GM10266 (cell line): ENCODE data around the gene HOXB6.

Experiments
- DNase-seq: peaks from one replicate; pipeline ENCODE4 v3.0.0; 2012; ENCODE audit errors: extremely low spot score
- TF ChIP-seq, protein P1 (sequence below): IDR thresholded peaks from 2 replicates; pipeline ENCODE4 v1.5.1; 2012; ENCODE audit warnings: mild to moderate bottlenecking, low read depth; ENCODE audit not compliant: control insufficient read depth, insufficient read depth; ENCODE audit errors: missing control alignments

HOXB6 gene

DNA sequence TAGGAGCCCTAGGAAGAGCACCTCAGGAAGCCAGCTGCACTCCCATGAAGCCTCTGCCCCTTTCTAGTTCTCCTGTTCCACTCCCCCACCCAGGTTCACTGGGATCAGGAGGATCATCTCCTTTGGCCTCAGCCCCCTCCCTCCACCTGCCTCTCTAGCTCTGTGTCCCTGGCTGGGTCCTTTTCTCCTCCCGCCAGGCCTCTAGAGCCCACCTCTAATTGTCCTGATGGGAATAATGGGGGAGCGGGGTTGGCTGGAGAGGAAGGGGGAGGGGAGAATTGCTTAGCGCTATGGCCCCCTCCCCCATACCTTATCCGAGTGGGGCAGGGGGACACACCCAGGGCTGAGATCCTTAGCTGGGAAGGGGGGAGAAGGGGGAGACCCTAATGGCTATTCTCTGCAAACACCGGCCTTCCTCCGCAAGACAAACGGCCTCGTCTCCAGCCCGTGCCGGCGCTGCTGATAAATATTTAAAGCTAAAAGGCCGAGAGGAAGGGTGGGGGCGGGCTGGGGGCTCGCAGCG lies 5.0 kb upstream of the HOXB6 start:
- no peak for DNase-seq
- TF ChIP-seq, protein P1, sequence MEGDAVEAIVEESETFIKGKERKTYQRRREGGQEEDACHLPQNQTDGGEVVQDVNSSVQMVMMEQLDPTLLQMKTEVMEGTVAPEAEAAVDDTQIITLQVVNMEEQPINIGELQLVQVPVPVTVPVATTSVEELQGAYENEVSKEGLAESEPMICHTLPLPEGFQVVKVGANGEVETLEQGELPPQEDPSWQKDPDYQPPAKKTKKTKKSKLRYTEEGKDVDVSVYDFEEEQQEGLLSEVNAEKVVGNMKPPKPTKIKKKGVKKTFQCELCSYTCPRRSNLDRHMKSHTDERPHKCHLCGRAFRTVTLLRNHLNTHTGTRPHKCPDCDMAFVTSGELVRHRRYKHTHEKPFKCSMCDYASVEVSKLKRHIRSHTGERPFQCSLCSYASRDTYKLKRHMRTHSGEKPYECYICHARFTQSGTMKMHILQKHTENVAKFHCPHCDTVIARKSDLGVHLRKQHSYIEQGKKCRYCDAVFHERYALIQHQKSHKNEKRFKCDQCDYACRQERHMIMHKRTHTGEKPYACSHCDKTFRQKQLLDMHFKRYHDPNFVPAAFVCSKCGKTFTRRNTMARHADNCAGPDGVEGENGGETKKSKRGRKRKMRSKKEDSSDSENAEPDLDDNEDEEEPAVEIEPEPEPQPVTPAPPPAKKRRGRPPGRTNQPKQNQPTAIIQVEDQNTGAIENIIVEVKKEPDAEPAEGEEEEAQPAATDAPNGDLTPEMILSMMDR = no peak

DNA sequence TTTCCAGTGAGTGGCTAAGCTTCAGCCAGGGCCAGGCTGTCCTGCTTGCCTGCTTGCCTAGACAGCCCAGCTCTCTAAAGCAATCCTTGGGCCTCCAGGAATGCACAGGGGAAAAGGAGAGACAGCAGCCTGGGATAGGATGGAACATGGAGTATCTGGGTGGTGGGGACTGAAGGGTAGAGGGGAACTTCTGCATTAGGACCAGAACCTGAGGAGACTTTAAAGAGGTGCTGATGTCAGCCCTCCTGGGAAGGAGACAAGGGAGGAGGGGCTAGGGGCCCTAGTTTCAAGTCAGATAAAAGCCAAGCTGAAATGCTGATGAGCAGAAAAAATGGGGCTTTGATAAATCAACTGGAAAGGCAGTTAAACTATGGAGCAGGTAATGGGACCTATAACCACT lies 4.2 kb upstream of the HOXB6 start:
- DNase-seq = no peak
- TF ChIP-seq, protein P1 = no peak

DNA sequence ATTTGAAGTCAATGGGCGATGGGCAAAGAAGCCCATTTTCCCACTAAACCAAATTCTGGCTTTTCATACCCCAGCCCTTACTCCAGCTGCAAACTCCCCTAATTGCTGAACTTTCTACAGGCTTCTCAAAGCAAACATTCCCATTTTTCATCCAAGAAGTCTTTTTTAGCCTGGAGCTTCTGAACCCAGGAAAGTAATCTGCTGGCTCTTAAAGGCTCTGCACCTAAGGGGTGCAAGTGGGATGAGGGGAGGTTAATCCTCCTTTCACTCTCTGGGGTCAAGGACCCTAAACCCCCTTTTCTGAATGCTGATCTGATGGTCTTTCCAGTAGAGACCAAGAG lies 3.7 kb upstream of the HOXB6 start:
- TF ChIP-seq, protein P1 = no peak
- no peak for DNase-seq

DNA sequence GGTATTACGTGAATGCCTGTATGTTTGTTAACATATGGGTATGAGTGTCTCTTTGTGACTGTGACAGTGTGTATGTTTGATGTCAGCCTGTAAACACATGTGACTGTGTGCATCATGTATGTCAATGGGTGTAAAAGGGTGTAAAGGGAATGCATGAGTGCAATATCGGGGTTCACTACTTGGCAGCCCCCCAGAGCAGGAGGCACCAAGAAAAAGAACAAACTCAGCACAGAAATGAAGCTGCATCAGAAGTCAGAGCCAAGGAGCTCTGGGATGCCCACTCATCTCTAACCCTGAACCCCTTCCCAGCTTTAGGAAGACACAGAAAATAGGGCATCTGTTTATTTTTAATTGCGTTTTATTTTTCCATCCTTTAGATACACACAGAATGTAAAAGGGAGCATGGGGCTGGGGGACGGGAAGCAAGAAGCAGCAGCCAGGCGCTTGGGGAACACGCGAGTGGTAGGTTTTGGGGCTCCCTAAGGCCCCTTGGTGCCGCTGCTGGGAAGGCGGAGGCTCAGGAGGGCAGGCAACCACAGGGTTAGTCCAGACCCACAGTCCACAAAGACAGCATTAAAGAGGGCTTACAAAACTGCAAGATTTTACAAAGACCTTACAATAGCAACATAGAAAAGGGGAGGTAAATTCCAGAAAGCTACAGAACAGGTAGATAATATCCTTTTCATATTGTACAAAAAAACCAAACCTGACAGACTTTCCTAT lies 2.3 kb upstream of the HOXB6 start:
- TF ChIP-seq, protein P1 = no peak
- DNase-seq = no peak

DNA sequence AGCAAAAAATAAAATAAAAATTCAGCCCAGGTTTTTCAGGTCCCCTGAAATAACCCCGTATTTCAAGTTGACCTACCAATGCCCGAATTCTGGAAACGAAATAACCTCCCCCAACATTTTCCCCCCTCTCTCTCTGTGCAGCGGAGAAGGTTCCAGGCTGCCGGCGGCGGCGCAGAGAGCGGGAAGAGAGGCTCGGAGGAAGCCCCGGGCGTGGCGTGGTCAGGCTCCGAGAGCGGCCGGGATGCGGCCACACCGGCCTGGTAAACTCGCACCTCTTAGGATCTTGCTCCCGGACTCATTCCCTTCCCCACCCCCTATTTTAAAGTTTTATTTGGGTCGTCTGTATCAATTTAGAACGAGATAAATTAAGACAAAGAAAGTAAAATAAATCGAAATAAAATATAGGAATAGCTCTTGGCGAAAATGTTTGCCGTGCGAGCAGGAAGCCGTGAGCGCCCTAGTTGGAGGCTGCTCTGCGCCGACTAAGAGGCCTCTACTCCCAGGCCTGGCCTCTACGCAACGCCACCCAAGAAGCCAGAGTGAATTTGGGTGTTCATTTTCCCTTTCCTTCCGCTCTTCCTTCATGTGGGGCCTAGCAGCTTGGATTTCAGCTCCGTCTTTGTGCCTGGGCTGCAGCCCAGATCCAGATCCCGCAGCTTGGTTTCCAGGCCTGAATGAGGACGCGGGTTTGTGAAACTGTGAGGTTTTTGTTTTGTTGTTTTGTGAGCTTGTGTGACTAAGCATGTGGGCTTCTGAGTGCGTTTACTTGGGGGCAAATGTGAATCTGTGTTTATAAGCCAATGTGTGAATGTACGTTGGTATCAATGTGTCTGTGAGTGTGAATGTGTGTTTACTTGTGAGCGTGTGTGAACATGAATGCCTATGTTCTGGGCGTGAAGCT lies 1.5 kb upstream of the HOXB6 start:
- TF ChIP-seq, protein P1 = no peak
- no peak for DNase-seq

DNA sequence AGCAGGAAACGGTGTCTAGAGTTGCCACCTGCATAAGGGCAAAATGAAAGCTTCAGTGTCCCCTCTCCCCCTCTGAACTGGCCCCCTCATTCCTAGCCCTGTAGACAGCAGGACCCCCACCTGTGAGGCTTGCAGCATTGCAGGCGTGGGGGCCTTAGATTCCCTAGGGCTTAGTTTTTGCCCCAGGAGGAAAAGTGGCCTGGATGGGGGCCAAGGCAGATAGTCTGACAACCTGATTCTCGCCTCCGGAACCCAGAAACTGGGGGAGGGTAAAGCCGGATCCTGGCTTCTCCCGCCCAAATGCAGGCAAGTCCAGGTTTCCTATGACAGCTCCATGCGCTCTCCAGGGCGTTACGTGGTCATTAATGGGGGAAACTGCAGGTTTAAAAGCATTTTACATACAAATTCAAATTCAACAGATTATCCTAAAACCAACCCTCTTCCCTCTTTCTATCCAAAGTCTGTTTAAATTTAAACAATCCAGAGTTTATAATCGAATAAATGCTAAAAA lies 678 bp upstream of the HOXB6 start:
- DNase-seq = no peak
- TF ChIP-seq, protein P1 = no peak
